ENCODE results near the gene KLHDC7A. TPM values are rescaled to one million over a fixed set of nuclear protein-coding genes. Genes with fewer than 3 reads are reported as not detected.

The KLHDC7A gene
- polyA plus RNA-seq, 1 donor from 2014 or later, result 0.04 TPM

- no peaks in the 10 kb centered on the region for H3F3A ChIP-seq (ENCODE audit: insufficient read depth, low read length, poor library complexity, severe bottlenecking)
These were observed 24.9 kb downstream of the KLHDC7A start for GRCh38 chr1:18505666-18506065.

GRCh38 chr1:18508084-18508483 lies 27.4 kb downstream of the KLHDC7A start:
- no peaks in the 10 kb centered on the region for H3K36me3 ChIP-seq (ENCODE audit: insufficient read depth, low read length)
- no peak overlapping the region for H3K9ac ChIP-seq (ENCODE audit: low read length)
- no peaks in the 10 kb centered on the region for H3K27me3 ChIP-seq (ENCODE audit: insufficient read depth, low read depth, low read length)
- H3K4me3 ChIP-seq (ENCODE audit: low read length), result no peak overlapping the region
- H3K4me2 ChIP-seq (ENCODE audit: low read length), result no peak overlapping the region
- H3K9me3 ChIP-seq (ENCODE audit: low read length), result peaks cover 3% of the 10 kb centered on the region
- H3K27ac ChIP-seq (ENCODE audit: low read length), result no peak overlapping the region
- no peak overlapping the region for H2AFZ ChIP-seq (ENCODE audit: low read depth, low read length)
- no peaks in the 10 kb centered on the region for H3F3A ChIP-seq (ENCODE audit: insufficient read depth, low read length, poor library complexity, severe bottlenecking)
- H3K9me2 ChIP-seq (ENCODE audit: insufficient read depth, low read length), result no peaks in the 10 kb centered on the region
- no peaks in the 10 kb centered on the region for H3K79me2 ChIP-seq (replicated peaks; ENCODE audit: insufficient read depth, low read length)
- no peaks in the 10 kb centered on the region for H4K20me1 ChIP-seq (ENCODE audit: insufficient read depth)
- TF ChIP-seq EZH2 (IDR thresholded peaks at IDR 0.05; ENCODE audit: borderline replicate concordance, insufficient read depth, low read length, poor library complexity, severe bottlenecking) (no peak), CTCF (IDR thresholded peaks at IDR 0.05; ENCODE audit: poor library complexity, severe bottlenecking) (no peak), REST (IDR thresholded peaks at IDR 0.05; ENCODE audit: borderline replicate concordance) (no peak), SMC3 (conservative IDR thresholded peaks at IDR 0.05; ENCODE audit: poor library complexity) (no peak), RAD21 (conservative IDR thresholded peaks at IDR 0.05) (no peak), MXI1 (conservative IDR thresholded peaks at IDR 0.05; ENCODE audit: poor library complexity, severe bottlenecking) (no peak)

More at GRCh38 chr1:18505666-18506065, 24.9 kb downstream of the KLHDC7A start:
- Histone ChIP-seq H2AFZ (ENCODE audit: low read depth, low read length) (no peak overlapping the region), H3K36me3 (ENCODE audit: insufficient read depth, low read length) (no peaks in the 10 kb centered on the region), H3K4me3 (ENCODE audit: low read length) (no peak overlapping the region), H3K27me3 (ENCODE audit: insufficient read depth, low read depth, low read length) (no peaks in the 10 kb centered on the region), H4K20me1 (ENCODE audit: insufficient read depth) (no peaks in the 10 kb centered on the region), H3K79me2 (replicated peaks; ENCODE audit: insufficient read depth, low read length) (no peaks in the 10 kb centered on the region), H3K27ac (ENCODE audit: low read length) (no peak overlapping the region), H3K9ac (ENCODE audit: low read length) (no peak overlapping the region), H3K4me2 (ENCODE audit: low read length) (no peak overlapping the region), H3K9me2 (ENCODE audit: insufficient read depth, low read length) (no peaks in the 10 kb centered on the region), H3K9me3 (ENCODE audit: low read length) (peaks cover 3% of the 10 kb centered on the region)
- TF ChIP-seq EZH2 (IDR thresholded peaks at IDR 0.05; ENCODE audit: borderline replicate concordance, insufficient read depth, low read length, poor library complexity, severe bottlenecking), result no peak
- no peak for TF ChIP-seq REST (IDR thresholded peaks at IDR 0.05; ENCODE audit: borderline replicate concordance)
- TF ChIP-seq EP300 (conservative IDR thresholded peaks at IDR 0.05; ENCODE audit: poor library complexity, severe bottlenecking), result no peak
- no peak for TF ChIP-seq TAF1 (IDR thresholded peaks at IDR 0.05; ENCODE audit: low read depth)
- TF ChIP-seq RAD21 (conservative IDR thresholded peaks at IDR 0.05), result no peak
- no peak for TF ChIP-seq SMC3 (conservative IDR thresholded peaks at IDR 0.05; ENCODE audit: poor library complexity)
- no peak for TF ChIP-seq MXI1 (conservative IDR thresholded peaks at IDR 0.05; ENCODE audit: poor library complexity, severe bottlenecking)
- TF ChIP-seq POLR2AphosphoS5 (IDR thresholded peaks at IDR 0.05), result no peak
- TF ChIP-seq CTCF (IDR thresholded peaks at IDR 0.05; ENCODE audit: poor library complexity, severe bottlenecking), result no peak
